Measurements from ENCODE around the gene LRP1B.

Gene LRP1B

GRCh38 chr2:140242889-140243288, 1887.9 kb downstream of the LRP1B start:
- TF ChIP-seq CTCF (IDR thresholded peaks at IDR 0.05): no peak
- TF ChIP-seq ZFX (IDR thresholded peaks at IDR 0.05; ENCODE audit: borderline replicate concordance): no peak
- no peak overlapping the region for H3K27ac ChIP-seq

GRCh38 chr2:140234116-140234515, 1896.7 kb downstream of the LRP1B start:
- no peak overlapping the region for H3K27ac ChIP-seq
- TF ChIP-seq CTCF (IDR thresholded peaks at IDR 0.05) (no peak), ZFX (IDR thresholded peaks at IDR 0.05; ENCODE audit: borderline replicate concordance) (no peak)

- no peak overlapping the region for H3K27ac ChIP-seq
- TF ChIP-seq ZFX (IDR thresholded peaks at IDR 0.05; ENCODE audit: borderline replicate concordance) (no peak), CTCF (IDR thresholded peaks at IDR 0.05) (no peak)
Measured at GRCh38 chr2:140210963-140211362, 1919.9 kb downstream of the LRP1B start.

- H3K27ac ChIP-seq: no peak overlapping the region
- TF ChIP-seq CTCF (IDR thresholded peaks at IDR 0.05) (no peak), ZFX (IDR thresholded peaks at IDR 0.05; ENCODE audit: borderline replicate concordance) (no peak)
Measured at GRCh38 chr2:140205093-140205492, 1925.7 kb downstream of the LRP1B start.

GRCh38 chr2:140203347-140203746, 1927.5 kb downstream of the LRP1B start:
- no peak for TF ChIP-seq CTCF (IDR thresholded peaks at IDR 0.05)
- no peak for TF ChIP-seq ZFX (IDR thresholded peaks at IDR 0.05; ENCODE audit: borderline replicate concordance)

GRCh38 chr2:140201572-140201971, 1929.2 kb downstream of the LRP1B start:
- no peak overlapping the region for H3K27ac ChIP-seq
- TF ChIP-seq CTCF (IDR thresholded peaks at IDR 0.05) (no peak), ZFX (IDR thresholded peaks at IDR 0.05; ENCODE audit: borderline replicate concordance) (no peak)

More at GRCh38 chr2:140203347-140203746, 1927.5 kb downstream of the LRP1B start:
- H3K27ac ChIP-seq: no peak overlapping the region

- no peak for TF ChIP-seq CTCF (IDR thresholded peaks at IDR 0.05)
- no peak for TF ChIP-seq ZFX (IDR thresholded peaks at IDR 0.05; ENCODE audit: borderline replicate concordance)
- H3K27ac ChIP-seq: no peak overlapping the region
Measured at GRCh38 chr2:140200764-140201163, 1930.1 kb downstream of the LRP1B start.
